GM21515 (cell line): Measurements from ENCODE around the gene MLH3.

Experiments used
- ATAC-seq: cut with Tn5 transposase; IDR thresholded peaks from one replicate; pipeline ENCODE4 v1.9.1; 2021; ENCODE audit not compliant: unreplicated experiment

MLH3 gene

GRCh38 chr14:74985806-74986205 is 65.5 kb downstream of the MLH3 start:
- ATAC-seq: no peak

DNA sequence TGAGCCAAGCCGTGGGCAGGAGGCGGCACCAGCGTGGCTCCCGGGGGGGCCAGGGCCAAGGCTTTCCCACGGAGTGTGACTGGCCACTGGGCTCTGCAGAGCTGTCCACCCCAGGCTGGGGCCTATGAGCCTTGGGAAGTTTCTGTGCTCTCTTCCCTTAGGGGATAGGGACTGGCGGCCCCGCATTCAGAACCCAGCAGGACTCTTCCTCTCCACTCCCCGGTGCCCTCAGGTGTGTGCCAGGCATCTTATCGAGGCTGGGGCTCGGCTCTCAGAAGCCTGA is 66.3 kb downstream of the MLH3 start:
- no peak for ATAC-seq

GRCh38 chr14:74984236-74985027 is 66.8 kb downstream of the MLH3 start:
- no peak for ATAC-seq

DNA sequence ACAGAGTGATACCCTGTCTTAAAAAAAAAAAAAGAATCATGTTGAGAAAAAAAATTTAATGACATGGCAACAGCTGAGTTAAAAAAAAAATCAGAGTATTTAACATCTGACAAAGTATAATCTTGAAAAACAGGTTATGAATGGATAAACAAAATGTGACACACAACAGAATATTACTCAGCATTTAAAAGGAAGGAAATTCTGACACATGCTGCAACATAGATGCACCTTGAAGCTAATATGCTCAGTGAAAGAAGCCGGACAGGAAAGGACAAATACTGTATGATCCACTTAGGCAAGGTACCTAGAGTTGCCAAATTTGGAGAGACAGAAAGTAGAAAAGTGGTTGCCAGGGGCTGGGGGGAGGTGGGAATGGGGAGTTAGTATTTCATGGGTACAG is 67.9 kb downstream of the MLH3 start:
- ATAC-seq: no peak

- no peak for ATAC-seq
Measured at GRCh38 chr14:74982661-74983060, 68.6 kb downstream of the MLH3 start.

DNA sequence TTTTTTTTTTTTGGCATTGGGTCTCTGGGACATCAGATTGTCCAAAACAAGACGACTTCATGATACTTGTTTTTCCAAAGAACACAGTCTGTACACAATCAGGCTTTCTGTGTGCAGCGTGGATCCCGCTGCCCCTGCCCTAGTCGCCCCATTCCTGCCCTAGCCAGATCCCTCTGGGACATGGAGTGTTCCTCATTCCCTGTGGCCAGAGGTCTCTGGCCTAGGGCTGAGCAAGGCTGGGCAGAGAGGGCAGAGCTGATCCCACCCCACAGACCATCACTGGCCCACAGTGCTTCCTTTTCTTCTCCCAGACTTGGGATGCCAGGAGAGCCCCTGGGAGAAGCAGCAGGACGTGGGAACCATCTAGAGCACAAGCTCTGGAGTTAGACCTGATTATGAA is 69.4 kb downstream of the MLH3 start:
- ATAC-seq: no peak

DNA sequence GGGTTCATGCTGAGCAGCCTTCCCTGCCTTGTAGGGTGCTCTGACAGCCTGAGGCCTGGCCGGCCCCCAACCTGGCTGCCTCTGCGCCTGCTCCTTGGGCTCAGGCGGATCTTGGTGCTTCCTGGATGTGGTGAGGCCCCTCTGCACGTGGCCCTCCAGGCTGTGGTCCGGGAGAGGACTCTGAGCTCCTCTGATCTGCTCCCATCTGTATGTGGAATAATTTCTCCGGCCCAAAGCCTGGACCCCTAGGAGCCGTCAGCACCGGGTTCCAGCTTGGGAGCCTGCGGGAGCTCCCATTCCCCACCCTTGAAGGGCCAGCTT is 69.8 kb downstream of the MLH3 start:
- ATAC-seq: no peak

DNA sequence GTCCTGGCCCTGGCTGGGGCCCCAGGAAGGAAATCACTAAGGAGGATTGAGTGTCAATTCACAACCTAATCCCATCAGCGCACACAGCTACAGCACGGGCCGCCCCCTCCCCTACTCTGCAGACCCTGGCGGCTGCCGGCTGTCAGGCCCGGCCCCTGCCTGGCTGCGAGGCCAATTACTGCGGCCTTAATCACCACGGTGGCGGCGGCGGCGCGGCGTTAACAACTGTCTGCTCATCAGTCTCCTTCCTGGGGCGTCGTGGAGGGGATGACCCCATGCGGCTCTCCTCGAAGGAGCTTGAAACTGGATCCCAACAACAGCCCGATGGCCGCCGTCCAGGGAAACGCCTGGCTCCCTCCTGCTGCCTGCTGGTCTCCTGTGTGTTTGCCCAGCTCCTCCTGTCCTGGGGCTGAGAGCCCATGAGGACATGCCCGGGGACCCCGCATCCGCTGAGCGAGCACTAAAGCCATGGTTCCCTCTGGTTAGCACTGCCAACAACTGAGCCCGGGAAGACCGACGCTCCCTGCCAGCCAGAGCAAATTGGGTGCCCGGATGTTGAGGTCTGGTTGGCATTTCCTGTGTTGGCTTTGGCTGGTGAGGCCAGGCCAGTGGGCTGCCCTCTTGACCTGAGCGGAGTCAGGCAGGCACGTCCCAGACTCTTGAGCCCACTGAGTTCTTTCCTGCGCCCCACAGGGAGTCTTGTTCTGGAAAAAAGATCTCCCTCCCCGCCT is 70.4 kb downstream of the MLH3 start:
- ATAC-seq: no peak

- no peak for ATAC-seq
Measured at GRCh38 chr14:74980398-74980730, 70.9 kb downstream of the MLH3 start.

- ATAC-seq: no peak
Measured at GRCh38 chr14:74979442-74980397, 71.5 kb downstream of the MLH3 start.

DNA sequence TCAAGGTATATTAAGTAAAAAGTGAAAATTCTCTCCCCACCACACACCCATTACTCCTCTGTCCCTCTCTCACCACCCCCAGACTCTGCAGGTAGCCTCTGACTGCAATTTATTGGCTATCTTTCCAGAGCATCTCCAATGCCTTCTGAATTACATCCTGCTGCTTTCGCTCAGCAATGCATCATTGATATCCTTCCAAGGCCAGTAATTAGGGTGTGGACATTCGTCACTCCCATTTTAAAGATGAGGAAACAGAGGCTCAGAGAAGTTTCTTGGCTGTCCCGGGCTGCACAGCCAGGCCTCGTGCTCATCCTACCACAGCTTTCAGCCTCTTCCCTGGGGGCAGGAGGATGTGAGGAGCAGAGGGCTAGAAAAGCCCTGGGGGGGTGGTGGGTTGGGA is 72.2 kb downstream of the MLH3 start:
- no peak for ATAC-seq

DNA sequence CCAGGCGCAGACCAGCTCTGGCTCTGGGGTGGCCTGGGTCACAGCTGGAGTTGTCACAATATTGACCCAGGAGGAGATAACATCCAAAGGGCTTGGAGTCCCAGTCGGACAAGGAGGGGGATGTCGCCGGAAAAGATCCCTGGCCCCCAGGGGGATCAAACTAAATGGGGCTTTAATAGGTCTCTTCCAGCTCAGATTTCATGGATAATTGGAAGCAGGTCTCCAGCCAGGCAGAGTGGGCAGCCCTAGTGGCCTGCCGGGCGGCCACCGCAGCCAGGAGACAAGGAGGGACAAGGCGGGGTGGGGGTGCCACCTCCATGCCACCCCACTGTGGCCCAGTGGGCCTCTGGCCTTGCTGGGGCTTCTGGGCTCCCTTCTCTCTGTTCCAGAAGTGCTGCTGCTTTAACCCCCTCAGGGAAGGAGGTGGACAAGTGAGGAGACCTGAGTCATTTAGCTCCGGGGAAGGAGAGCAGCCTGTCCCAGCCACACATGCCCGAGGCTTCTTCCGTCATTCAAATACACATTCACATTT is 72.8 kb downstream of the MLH3 start:
- no peak for ATAC-seq

GRCh38 chr14:74977901-74978385 is 73.3 kb downstream of the MLH3 start:
- no peak for ATAC-seq

- no peak for ATAC-seq
Measured at GRCh38 chr14:74977164-74977900, 73.9 kb downstream of the MLH3 start.

- no peak for ATAC-seq
Measured at GRCh38 chr14:74976264-74977113, 74.8 kb downstream of the MLH3 start.

DNA sequence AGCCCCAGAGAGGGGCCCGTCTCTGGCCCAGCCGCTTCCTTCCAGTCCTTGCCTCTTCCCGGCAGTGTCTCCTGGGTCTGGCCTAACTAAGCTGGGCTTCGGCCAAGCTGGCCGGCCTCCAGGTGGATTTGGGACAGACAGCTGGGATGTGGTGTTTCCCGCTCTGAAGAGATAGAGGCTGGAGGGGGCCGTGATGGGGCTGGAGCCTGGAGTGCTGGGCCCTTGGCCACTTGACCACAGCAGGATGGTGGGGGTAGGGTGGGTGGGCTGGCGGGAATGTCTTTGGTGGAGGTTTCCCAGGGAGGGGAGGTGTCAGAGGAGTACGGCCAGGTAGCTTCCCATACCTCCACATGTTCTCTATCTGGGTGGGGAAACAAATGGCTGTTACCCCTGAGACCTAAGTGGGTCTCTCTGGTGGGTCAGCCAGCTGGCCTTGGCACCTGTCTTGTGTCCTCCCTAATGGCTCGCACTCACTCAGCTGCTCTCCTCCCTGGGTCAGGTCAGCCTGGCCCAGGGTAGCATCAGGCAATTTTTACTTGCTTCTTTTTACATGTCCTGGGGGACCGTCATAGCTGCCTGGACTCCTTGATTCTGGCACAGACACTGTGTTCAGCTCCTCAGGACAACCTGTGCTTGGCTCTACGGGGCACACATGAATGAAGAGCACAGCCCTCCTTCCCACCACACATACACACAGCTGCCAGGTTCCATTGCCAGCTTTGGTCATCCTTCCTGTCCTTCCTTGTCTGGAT is 76.0 kb downstream of the MLH3 start:
- ATAC-seq: no peak

GRCh38 chr14:74974364-74975058 is 76.8 kb downstream of the MLH3 start:
- ATAC-seq: no peak

DNA sequence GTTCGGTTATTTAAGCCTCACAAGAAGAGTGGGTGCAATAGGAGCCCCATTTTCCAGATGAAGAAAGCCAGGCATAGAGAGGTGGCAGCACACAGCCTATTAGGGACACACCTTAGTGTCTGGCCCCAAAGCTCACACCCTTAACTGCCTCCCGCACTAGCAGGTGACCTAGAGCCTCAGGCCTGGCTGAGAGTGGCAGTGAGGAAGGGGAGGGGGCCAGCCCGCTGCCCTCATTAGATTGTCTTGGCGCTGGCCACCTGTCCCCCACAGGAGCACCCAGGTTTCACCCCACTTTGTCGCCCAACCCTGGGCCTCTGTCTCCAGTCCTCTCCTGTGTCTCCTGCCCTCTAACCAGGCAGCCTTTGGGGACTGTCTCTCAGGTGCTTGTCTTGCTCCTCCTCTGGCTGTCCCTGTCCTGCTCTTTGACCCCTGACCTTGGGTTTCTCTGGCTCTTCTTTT is 77.3 kb downstream of the MLH3 start:
- no peak for ATAC-seq
